SHP77 treated with DMSO at 0.1 percent for 48 hours (cell line): Measurements from ENCODE around the gene ZDHHC24.
A peak's percentile ranks its signal among the peaks of the same experiment; 100 is the strongest.

Source experiments
- DNase-seq: peaks from one replicate; lab custom pipeline; 2025; lab: John Stamatoyannopoulos, UW

Gene ZDHHC24

GRCh38 chr11:66494935-66495334, 50.9 kb downstream of the ZDHHC24 start:
- DNase-seq: no peak

GRCh38 chr11:66494458-66494857, 51.4 kb downstream of the ZDHHC24 start:
- no peak for DNase-seq

DNA sequence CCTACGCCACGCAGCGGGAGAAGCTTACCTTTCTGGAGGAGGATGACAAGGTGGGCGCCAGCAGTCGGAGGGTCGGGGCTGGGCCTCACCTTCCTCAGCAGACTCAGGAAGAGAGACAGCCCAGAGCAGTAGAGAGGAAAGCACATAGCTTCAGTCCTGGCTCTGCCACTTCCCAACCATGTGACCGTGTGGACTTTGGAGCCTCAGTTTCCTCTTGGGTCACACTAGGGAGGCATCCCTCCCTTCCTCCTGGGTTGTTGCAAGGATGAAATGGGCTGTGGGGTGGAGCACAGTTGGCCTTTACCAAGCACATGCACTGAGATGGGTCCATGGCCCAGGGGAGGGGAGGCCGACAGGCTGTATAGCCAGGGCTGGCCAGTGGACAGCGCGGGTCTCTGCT, 52.7 kb downstream of the ZDHHC24 start:
- DNase-seq: no peak

DNA sequence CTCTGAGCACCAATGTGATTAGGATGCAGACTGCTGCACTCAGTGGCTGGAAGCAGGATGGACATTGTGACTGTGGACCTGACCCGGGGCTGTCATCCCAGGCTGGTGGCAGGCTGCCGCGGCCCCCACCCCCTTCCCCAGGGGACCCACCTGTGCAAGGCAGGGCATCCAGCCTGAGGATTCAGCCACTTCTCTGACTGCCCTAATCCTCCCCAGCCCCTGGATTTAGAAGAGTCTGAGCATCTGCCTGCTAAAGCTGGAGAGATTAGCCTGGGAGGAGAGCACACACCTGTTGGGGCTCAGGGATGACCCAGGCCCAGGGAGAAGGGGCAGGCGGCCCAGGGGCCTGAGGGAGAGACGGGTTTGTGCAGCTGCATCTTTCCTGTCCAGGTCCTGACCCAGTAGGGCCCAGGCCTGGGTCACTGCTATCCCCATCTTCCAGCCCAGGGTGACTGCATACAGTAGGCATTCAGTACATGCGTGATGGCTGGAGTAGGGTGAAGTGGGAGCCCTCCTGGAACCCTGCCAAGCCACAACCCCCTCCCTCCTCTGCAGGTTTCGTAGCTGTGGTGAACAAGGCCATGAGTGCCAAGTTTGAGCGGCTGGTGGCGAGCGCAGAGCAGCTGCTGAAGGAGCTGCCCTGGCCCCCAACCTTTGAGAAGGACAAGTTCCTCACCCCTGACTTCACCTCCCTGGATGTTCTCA, 53.5 kb downstream of the ZDHHC24 start:
- DNase-seq: no peak

DNA sequence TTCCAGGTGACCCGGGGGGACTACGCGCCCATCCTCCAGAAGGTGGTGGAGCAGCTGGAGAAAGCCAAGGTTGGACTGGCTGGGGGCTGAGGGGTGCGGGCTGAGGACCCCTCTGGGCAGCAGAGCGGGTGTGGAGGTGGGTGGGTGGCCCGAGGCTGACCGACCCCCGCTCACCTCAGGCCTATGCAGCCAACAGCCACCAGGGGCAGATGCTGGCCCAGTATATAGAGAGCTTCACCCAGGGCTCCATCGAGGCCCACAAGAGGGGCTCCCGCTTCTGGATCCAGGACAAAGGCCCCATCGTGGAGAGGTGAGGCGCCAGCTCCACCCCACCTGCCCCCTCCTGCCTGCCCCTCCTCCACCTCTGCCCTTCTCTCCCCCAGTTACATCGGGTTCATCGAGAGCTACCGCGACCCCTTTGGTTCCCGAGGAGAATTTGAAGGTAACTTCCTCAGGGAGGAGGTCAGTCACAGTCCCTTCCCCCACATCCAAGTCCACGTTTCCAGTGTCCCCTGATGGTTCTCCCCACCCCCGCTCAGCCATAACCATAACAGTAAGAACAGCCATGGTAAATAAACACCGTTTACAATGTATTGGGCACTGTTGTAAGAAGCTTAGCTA, 54.4 kb downstream of the ZDHHC24 start:
- DNase-seq: no peak

DNA sequence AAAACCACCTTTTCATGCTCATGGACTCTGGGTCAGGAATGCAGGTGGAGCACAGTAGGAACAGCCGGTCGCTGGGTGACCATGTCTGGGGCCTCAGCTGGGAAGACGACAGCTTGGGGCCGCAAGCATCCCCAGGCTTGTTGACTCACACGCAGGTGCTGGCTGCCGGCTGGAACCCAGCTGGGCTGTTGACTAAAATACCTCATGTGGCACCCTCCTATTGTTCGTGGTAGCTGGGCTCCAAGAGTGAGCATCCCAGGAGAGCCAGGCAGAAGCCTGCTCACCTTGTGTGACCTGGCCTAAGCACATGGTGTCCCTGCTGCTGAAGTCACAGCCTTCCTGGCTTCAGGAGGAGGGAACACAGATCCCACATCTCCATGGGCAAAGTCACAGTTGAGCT, 56.2 kb downstream of the ZDHHC24 start:
- DNase-seq: peak; percentile 95

DNA sequence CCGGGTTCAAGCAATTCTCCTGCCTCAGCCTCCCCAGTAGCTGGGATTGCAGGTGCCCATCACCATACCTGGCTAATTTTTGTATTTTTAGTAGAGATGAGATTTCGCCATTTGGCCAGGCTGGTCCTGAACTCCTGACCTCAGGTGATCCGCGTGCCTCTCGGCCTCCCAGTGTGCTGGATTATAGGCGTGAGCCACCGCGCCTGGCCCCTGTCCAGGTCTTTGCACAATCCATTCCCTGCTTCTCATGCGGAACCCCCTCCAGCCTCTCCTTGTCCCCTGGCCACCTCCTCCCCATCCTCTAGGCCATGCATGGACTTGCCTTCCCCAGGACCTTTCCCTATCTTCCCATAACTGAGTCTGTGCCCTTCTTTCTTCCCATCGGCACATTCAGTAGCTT, 56.9 kb downstream of the ZDHHC24 start:
- no peak for DNase-seq

DNA sequence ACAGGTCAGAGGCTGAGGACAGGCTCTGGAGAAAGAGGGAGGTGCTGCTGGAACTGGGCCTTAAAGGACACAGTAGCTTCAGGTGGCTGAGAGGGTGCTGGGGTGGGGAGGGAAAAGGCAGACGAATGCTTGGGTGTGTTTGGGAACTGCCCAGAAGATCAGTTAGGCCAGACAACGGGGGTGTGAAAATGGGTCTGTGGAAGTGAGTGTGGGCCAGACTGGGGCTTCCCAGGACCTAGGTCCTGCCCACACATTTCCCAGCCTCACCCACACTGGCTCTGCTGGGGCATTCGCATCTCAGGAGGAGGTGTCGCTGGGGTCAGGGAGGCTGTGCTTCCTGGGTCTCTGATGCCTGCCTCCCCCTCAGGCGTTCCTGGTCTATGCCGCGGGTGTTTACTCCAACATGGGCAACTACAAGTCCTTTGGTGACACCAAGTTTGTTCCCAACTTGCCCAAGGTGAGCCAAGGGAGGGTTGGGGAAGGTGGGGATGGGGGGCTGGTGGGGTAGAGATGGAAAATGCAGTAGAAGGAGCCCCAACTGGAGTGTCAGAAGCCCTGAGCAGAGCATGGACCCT, 61.0 kb downstream of the ZDHHC24 start:
- DNase-seq: no peak

GRCh38 chr11:66480117-66480938, 65.5 kb downstream of the ZDHHC24 start, which contains the start of gene DPP3:
TSS of gene DPP3 (plus strand) at chr11:66480434. CDS start at chr11:66482201, 1,767 bp downstream.
- peak; percentile 97 for DNase-seq

DNA sequence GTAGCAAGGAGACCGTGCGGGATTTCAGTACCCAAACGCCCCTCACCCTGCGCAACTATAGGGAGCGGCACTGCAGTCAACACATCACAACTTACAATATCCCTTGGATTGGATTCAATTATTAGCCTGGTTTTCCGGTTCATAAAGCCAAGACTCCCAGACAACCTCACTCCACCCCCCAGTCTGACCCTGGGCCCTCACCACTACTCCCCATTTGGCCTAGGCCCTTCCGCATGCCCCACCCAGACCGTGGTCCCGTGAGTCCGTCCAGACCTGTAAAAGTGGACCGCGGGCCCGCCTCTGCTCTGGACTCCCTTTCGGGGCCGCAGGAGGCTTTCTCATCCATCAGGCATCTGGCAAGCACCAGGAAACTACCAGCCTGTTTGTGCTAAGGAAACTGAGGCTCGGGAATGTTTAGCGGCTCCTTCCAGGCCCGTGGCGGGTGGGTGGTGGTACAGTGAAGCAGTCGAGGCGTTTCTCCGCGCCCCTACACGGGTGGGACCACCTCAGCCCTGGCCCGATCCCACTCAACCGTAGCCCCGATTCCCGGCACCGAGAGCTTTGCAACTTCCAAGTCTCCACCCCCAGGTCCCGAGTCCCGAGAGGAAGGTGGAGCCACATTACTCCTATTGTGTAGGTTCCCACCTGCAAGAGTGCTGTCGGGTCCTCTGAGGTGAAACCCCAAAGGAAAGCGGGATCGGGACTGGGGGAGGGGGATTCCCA, 66.3 kb downstream of the ZDHHC24 start:
- peak; percentile 78 for DNase-seq

DNA sequence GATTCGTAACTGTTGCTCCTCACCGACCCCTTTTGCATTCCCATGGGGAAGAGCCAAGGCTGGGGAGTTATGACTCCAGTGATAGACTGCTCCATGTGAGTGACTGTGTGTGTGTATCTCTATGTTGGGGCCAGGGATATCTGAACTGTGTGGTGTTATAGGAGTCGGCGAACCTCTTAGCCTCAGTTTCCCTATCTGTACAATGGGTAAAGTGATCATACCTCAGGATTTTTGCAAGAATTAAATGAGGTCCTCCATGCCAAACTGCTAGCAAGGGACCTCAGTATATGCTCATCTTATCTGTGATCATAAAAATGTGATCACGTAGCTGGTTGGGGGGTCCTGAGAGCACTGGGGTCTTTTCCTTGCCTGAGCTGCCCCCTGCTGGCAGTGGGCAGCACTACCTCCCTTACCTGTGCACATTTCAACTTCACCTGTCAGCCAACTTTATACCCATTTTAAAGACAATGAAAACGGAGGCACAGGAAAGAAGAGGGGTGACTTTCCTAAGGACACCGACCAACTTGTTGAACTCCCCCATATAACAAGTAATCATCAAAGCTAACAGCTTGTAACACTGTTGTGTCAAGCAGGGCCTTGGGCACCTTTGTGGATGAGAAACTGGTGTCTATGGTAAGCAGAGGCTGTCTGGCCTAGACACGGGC, 67.0 kb downstream of the ZDHHC24 start:
- no peak for DNase-seq

DNA sequence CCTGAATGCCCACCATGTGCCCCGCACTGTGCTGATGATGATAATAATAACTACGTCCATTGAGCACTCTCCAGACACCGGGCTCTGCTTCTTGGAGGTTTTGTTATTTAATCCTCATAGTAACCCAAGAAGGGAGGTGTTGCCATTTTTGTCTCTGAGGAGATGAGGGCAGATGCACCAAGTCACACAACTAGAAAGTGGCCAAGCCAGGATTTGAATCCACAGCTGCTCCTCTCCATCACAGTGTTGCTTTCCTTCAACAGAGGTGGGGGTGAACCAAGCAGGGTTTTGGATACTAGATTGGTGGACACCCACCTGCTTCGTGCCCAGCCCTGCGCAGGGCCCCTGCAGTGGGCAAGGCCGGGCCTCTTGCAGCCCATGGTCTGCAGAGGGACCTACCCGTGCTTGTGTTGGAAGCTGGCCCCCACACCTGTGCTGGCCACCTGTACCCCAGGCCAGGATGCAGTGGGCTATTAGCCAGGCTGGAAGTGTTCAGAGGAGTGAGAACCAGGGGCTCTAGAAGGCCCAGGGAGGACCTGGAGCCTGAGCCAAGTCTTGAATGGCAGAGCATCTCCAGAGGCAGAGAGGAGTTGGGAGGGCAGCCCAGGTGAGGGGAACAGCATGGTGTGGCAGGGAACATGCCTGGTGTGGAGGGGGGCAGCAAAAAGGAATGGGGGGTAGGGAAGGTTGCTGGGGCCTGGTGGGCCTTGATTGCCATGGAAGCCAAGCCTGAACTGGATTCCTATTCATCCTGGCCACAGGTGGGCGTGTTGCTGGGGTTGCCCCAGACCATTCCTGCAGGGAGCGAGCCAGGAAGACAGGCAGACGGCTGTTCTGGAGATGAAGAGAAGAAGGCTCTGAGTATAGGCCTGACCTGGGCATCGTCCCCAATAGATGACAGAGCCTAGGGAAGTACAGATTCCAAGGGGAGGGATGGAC, 68.3 kb downstream of the ZDHHC24 start:
- DNase-seq: no peak

- DNase-seq: no peak
Measured at GRCh38 chr11:66476841-66477251, 69.0 kb downstream of the ZDHHC24 start.

DNA sequence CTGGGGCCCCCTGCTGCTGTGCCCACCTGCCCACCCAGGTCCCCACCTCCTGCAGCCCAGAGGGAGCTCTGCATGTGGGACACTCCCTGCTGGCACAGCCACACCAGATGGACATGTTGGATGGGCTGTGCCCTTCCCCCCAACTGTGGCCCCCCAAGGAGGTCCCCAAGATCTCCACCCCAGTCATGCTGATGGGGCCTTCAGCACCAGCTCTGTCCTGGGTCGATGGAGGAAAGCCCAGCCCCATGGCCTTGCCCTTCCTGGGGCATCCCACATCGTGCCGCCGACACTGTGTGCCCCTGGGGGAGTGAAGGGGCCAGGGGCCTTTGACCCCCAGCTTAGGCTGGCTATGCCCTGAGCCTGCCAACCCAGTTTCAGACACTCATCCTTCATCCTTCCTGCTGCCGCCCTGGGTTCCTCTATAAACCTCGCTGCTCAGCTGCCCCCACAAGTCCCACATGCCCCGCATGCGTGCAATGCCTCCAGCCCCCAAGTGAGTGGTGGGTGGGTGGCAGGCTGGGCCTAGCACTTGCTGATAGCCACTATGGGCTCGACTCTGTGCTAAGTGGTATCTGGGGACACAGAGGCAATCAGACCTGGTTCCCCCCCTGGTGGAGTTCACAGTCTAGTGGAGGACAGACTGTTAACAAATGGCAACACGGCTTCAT, 69.5 kb downstream of the ZDHHC24 start:
- no peak for DNase-seq

DNA sequence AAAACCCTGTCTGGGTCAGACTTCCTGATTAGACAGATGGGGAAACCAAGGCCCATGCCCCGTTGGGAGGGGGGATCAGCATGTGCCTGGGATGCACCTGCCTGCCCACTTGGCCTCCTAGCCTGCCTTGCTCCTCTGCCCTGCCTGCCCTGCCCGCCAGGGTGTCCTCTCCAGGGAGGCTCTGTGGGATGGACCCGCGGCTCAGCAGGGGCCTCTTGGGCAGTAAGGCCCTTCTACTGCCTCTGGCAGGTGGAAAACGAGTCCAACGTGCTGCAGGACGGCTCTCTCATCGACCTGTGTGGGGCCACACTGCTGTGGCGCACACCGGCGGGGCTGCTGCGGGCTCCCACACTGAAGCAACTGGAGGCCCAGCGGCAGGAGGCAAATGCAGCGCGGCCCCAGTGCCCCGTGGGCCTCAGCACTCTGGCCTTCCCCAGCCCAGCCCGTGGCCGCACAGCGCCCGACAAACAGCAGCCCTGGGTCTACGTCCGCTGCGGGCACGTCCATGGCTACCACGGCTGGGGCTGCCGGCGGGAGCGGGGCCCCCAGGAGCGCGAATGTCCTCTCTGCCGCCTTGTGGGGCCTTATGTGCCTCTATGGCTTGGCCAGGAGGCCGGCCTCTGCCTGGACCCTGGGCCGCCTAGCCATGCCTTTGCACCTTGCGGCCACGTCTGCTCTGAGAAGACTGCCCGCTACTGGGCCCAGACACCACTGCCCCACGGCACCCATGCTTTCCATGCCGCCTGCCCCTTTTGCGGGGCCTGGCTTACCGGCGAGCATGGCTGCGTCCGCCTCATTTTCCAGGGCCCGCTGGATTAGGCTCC, 70.3 kb downstream of the ZDHHC24 start:
- no peak for DNase-seq

DNA sequence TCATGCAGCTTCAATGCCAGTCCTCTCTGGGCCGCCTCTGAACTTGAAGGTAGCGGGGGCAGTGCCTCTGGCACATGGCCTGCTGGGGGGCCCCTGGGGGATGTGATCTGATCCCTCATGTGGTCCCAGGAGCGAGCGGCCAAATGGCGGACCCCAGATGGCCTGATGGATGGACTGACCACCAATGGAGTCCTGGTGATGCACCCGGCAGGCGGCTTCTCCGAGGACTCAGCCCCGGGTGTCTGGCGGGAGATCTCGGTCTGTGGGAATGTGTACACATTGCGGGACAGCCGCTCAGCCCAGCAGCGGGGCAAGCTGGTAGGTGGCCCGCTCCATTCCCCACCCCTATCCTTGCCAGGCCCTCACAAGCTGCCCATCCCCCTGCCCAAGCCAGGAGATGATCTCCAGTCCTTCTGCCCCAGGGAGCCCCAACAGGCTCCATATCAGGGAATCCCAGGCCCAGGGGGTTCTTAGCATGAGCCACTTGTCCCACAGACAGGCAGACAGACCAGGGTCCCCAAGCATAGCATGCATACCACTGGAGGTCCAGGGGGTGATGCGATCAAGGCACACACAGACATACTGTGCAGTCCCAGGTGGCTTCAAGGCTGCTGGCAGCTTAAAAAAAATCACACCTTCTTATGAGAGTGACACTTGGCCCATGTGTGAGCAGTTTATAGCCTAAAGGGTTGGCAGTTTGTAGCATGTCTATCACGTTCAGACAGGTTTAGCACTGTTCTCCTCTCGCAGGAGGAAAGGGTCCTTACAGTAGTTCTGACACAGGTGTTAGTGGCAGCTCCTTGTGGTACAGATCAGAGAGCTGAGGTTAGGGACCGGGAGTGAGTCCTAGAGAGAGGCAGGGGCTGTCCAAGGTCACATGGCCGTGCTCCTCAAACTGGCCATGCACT, 72.0 kb downstream of the ZDHHC24 start:
- DNase-seq: no peak

DNA sequence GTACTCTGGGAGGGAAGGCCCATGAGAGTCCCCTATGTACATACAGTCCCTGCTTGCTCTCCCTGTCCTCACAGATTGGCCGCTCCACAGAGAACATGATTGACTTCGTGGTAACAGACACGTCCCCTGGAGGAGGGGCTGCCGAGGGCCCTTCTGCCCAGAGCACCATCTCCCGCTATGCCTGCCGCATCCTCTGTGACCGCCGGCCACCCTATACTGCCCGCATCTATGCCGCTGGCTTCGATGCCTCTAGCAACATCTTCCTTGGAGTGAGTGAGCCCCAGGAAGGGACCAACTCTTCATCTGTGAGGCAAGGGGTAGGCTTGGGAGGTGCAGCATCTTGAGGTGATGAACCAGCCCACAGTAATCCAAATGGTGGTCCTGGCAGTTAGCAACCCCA, 72.7 kb downstream of the ZDHHC24 start:
- DNase-seq: no peak

DNA sequence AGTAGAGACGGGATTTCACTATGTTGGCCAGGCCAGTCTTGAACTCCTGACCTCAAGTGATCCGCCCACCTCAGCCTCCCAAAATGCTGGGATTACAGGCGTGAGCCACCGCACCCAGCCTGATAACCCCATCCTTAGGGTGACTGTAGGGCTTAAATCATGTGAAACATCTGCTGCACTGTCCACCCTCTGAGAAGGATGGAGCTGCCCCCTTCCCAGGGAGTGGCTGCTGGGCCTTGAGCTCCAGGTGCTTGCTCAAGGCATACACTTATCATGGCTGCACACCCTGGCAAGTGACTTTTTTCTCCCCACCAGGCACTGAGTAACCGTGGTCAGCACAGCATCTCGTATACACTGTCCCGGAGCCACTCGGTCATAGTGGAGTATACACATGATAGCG, 73.8 kb downstream of the ZDHHC24 start:
- DNase-seq: no peak
